KOPT-K1 (cell line): ENCODE measurements around the gene FGL2.
"Not testable (repeated sequence)": the region's sequence is repeated elsewhere in the genome, so short reads cannot be mapped to it uniquely, and the experiment has no call there.

Experiments used
- H3K27ac ChIP-seq: fragments of 200-600 bp; sonication (generic); 2 replicates; pipeline ENCODE4 v1.5.1; 2016; ENCODE audit warnings: antibody characterized with exemption, mild to moderate bottlenecking, low read depth, low read length; ENCODE audit not compliant: poor library complexity, severe bottlenecking
- H3K36me3 ChIP-seq: fragments of 200-600 bp; sonication (generic); 2 replicates; pipeline ENCODE4 v1.5.1; 2017; ENCODE audit warnings: antibody characterized with exemption, mild to moderate bottlenecking, low read length, moderate library complexity; ENCODE audit not compliant: insufficient read depth
- H3K9me3 ChIP-seq: fragments of 200-600 bp; sonication (generic); 2 replicates; pipeline ENCODE4 v1.5.1; 2017; ENCODE audit warnings: antibody characterized with exemption, low read length, mild to moderate bottlenecking; ENCODE audit not compliant: insufficient read depth, poor library complexity, severe bottlenecking

The FGL2 gene, protein sequence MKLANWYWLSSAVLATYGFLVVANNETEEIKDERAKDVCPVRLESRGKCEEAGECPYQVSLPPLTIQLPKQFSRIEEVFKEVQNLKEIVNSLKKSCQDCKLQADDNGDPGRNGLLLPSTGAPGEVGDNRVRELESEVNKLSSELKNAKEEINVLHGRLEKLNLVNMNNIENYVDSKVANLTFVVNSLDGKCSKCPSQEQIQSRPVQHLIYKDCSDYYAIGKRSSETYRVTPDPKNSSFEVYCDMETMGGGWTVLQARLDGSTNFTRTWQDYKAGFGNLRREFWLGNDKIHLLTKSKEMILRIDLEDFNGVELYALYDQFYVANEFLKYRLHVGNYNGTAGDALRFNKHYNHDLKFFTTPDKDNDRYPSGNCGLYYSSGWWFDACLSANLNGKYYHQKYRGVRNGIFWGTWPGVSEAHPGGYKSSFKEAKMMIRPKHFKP

DNA sequence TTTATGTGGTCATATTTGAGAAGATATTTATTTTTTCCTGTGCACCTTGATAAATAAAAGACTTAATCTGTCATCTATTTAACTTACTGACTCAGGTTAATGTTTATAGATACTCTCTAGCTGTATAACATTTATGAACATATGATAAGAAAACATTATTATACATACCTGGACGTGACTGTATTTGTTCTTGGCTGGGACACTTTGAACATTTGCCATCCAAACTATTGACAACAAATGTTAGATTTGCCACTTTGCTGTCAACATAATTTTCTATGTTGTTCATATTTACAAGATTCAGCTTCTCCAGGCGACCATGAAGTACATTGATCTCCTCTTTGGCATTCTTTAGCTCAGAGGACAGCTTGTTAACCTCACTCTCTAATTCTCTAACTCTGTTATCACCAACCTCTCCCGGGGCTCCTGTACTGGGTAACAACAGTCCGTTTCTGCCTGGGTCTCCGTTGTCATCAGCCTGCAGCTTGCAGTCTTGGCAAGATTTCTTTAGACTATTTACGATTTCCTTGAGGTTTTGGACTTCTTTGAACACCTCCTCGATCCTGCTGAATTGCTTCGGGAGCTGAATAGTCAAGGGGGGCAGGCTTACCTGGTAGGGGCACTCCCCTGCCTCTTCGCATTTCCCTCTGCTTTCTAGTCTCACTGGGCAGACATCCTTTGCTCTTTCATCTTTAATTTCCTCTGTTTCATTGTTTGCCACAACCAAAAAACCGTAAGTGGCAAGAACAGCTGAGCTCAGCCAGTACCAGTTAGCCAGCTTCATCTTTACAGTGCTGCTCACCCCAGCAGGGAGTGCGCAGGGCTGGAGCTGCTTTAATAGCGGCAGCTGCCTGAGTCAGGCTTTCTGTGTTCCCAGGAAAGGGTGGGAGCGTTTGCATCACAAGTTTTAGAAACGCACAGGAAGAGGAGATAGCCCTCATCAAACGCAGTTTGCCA, at the start of gene FGL2:
TSS of gene FGL2 (minus strand) at position 807 of the 954 bp plus-strand sequence. CDS start at position 781, 26 bp downstream.
- Histone ChIP-seq H3K27ac (peak within 1 kb of the TSS; percentile 78), H3K36me3 (no peaks in the 10 kb centered on the region), H3K9me3 (no peaks in the 10 kb centered on the region)

DNA sequence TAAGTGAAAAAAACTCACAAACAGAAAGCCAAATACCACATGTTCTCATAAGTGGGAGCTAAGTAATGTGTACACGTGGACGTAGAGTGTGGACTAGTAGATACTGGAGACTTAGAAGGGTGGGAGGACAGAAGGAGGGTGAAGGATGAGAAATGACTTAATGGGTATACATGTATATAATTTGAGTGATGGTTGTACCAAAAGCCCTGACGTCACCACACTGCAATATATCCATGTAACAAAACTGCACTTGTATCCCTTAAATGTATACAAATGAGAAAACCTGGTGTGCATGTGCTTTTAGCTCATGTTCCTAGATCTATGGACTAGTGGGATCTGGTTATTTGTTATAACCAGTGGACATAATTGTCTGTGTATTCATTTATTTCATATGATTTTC, 48.5 kb upstream of the FGL2 start:
- no peaks in the 10 kb centered on the region for H3K36me3 ChIP-seq
- no peaks in the 10 kb centered on the region for H3K9me3 ChIP-seq
- H3K27ac ChIP-seq, result no peak overlapping the region

DNA sequence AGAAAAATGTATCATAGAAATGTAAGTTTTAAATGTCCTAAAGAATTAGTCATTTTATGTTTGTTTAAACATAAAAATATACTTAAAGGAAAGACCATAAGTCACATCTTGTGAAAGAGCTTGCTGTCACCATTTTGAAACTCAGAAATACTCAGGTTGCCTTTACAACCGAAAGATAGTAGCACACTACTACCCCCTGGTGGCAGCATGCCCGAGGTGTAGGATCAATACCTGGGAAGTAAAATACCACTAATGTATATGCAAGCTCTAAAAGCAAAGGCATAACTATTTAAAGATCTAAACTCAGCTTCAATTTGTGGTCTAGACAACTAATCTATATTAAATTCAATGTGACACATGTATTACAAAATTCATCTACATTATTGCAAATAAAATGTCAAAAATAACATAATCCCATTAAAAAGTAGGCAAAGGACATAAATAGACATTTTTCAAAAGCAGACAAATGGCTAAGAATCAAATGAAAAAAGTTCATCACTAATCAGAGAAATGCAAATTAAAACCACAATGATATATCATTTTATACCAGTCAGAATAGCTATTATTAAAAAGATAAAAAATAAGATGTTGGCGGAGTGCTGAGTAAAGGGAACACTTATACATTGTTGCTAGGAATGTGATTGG, 47.7 kb upstream of the FGL2 start:
- Histone ChIP-seq H3K27ac (no peak overlapping the region), H3K9me3 (no peaks in the 10 kb centered on the region), H3K36me3 (no peaks in the 10 kb centered on the region)

DNA sequence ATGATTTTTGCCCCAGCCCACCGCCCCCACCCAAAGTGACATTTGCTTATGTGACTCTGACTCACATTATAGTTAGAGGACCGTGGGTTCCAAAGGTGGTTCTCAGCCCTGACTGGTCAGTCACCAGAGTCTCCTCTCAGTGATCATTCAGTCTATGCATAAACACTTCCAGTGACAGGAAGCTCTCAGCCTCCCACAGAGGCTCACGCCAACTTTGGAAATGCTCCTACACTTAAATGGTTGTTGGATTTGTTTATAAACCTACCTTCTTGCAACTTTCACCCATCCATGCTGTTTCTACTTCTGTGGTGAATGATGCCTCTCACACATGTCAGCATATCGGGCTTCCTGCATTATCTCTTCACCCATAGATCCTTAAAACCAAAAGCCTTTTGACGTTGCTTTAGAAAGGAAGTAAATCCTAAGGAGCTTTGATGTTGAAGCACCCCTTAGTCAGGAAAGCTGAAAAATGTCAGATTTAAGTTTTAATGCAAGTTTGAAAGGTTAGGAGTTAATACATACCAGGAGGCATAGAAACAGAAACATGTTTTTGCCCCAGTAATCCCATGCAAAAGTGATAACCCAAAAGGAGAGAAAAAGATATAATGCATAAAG, 46.5 kb upstream of the FGL2 start:
- no peaks in the 10 kb centered on the region for H3K9me3 ChIP-seq
- no peaks in the 10 kb centered on the region for H3K36me3 ChIP-seq
- no peak overlapping the region for H3K27ac ChIP-seq

DNA sequence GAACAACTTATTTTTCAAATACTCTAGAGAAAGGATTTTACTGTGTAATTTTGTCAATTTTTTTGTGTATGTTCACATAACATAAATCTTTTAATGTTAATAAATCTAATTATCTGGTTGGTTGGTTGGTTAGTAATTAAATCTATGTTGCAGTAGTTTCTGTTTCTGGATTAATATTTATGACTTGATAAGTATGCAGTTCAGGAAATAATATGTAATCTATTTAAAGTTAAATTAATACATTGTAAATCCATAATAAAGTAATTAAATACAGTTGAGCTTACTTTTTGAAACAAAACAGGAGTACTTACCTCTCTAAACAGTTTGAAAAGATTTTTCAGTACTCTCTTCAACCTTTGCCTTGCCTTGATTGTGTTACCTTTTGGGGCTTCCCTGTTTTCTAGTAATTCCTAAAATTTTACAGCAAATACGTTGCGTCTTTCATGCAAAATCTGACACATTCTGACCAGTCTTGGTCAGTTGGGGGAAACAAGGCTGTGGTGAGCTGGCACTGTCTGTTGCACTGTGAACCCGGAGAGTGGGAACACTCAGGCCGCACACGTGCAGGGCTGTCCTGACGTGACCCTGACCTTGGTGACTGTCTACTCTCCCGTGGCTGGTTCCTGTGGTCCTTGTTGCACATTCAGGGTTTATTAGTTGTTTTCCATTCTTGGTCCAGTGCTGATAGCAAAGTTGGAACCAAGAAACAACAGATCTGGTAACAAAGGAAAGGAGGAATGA, 45.6 kb upstream of the FGL2 start:
- H3K9me3 ChIP-seq, result no peaks in the 10 kb centered on the region
- H3K27ac ChIP-seq, result no peak overlapping the region

DNA sequence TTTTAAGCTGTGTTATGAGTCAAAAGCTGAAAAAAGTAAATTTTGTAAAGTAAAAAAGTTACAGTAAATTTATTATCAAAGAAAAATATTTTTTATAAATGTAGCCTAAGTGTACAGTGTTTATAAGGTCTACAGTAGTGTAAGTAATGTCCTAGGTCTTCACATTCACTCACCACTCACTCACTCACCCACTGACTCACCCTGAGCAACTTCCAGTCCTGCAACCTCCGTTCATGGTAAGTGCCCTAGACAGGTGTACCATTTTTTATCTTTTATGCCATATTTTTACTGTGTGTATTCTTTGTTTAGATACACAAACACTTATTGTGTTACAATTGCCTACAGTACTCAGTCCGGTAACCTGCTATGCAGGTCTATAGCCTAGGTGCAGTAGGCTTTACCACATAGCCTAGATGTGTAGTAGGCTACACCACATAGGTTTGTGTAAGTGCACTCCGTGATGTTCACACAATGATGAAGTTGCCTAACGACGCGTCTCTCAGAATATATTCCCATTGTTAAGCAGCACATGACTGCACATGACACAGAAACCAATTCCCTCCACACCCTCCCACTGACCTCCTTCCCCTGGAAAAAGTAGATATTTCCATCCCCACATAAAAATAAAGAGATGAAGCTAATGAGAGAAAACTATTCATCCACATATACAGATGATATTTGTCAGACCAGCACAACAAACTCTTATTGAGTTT, 44.8 kb upstream of the FGL2 start:
- Histone ChIP-seq H3K36me3 (no peaks in the 10 kb centered on the region), H3K9me3 (no peaks in the 10 kb centered on the region), H3K27ac (no peak overlapping the region)

More for the DNA sequence above, 45.6 kb upstream of the FGL2 start:
- H3K36me3 ChIP-seq, result no peaks in the 10 kb centered on the region

DNA sequence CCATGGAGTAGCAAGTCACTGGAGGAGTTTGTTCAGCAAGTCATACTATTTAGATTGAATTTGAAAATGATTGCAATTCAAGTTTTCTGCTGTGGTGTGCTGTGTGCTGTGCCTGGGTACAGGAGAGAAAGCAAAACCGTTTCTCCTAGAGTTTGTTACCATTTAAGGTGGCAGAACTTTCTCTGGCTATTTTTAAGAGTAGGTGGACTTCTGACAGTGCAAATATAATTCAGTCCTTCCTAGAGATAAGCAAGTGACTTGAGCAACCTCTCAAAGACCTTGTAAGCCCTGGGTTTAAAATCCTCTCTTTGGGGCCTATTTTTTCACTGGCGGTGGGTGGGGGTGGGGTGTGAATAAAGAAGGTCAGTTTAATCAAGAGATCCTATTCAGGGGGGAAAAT, 42.9 kb upstream of the FGL2 start:
- Histone ChIP-seq H3K9me3 (no peaks in the 10 kb centered on the region), H3K27ac (peak overlapping the region; percentile 12), H3K36me3 (no peaks in the 10 kb centered on the region)

DNA sequence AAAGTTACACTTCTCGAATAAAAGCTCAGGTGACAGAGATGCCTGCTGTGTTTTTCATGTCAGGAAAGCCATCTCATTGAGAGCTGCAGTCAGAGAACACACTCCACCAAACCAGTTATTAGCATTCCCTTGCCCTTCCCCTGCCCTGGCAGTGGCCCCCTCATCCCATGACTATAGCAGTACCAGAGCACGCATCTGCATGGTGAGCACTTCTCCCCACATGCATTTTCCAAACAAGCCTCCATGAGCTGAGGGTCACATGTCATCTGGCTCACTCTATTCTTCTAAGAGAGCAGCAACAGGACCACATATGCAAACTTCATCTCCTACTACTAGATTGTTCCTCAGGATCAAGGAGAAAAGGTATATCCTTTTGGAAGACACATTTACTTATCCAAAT, 42.4 kb upstream of the FGL2 start:
- H3K27ac ChIP-seq, result no peak overlapping the region
- no peaks in the 10 kb centered on the region for H3K9me3 ChIP-seq
- no peaks in the 10 kb centered on the region for H3K36me3 ChIP-seq

DNA sequence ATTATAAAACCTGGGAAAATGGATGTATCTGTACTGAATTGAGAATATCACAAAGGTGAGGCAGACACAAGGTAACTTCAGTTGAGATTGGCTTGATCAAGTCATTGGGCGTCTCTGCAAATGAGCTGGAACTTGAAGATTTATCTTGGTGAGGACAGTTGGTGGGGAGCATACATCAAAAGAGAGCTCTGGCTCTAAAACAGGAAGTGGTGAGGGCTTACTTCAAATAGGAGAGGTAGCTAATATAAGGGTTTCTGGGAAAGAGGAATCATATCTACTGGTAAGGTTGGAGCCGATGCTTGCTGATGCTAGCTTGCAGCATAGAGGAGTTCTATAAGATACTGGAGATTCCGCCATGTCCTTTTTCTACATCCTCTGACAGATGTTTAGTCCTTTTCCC, 39.9 kb upstream of the FGL2 start:
- Histone ChIP-seq H3K36me3 (no peaks in the 10 kb centered on the region), H3K27ac (peak overlapping the region; percentile 44), H3K9me3 (no peaks in the 10 kb centered on the region)

DNA sequence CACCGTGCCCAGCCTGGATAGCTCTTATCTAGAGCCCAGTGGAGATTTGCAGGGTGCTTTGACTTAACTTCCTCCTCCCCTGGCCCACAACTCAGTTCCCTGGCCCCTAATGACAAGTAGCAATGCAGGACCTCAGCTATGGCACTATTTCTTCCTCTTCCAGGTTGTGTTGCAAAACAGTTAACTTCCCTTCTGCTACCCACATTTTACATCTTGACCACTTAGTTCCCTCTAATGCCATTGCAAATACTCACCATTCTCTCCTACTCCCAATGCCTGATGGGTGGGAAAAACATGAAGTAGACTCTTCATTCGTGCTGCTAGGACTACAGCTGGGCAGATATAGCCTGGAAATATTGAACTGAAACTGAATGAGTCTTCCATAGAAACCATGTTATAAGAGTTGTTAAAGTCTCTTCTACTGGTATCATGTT, 39.1 kb upstream of the FGL2 start:
- Histone ChIP-seq H3K36me3 (no peaks in the 10 kb centered on the region), H3K27ac (peak overlapping the region; percentile 44), H3K9me3 (no peaks in the 10 kb centered on the region)

DNA sequence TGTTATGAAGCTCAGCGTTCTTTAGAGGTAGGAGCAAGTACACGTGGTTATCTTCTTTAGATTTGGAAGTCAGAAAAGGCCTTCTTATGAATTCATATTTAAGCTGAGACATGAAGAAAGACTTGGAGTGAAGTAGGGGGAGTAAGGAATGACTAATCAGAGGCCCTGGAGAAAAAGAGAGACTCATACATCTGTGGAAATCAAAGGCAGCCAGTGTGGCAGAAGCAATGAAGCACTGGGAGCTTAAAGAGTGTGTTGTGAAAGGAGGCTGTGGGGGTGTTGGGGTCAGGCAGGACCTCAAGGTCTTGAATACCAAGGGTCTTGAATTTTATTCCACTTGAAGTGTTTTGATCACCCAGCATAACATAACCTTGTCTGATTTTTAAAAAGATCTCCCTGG, 35.7 kb upstream of the FGL2 start:
- H3K27ac ChIP-seq, result no peak overlapping the region
- H3K36me3 ChIP-seq, result no peaks in the 10 kb centered on the region
- peaks cover 11% of the 10 kb centered on the region for H3K9me3 ChIP-seq

DNA sequence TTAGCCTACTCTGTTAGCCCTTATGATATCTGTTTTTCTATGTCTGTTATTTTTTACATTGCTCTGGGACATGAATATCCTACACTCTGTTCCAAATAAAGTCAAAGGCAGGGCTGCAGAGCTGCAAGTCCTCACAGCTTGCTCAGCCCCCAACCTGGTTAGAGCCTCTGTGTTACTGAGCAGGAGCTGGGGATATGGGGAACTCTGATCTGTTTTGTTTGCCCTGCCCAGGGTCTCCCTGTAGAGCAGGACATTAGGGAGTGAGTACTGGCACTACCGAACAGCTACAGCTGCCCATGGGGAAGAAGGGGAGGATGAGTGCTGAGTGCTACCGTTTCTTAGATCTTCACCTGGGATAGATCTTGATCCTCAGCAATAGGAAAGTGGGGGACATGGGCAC, 32.8 kb upstream of the FGL2 start:
- Histone ChIP-seq H3K36me3 (no peaks in the 10 kb centered on the region), H3K27ac (no peak overlapping the region), H3K9me3 (peaks cover 15% of the 10 kb centered on the region)

DNA sequence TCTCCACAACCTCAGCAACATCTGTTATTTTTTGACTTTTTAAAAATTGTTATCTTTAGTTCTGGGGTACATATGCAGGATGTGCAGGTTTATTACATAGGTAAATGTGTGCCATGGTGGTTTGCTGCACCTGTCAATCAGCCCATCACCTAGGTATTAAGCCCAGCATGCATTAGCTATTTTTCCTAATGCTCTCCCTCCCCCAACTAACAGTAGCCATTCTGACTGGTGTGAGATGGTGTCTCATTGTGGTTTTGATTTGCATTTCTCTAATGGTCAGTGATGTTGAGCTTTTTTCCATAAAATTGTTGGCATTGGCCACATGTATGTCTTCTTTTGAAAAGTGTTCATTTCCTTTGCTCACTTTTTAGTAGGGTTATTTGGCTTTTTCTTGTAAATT, 29.2 kb upstream of the FGL2 start:
- H3K36me3 ChIP-seq, H3K27ac ChIP-seq: not testable (repeated sequence)
- H3K9me3 ChIP-seq, result peaks cover 15% of the 10 kb centered on the region
